HG02870 (cell line): ENCODE results near the gene NT5C1A.

Experiments used
- ATAC-seq: cut with Tn5 transposase; IDR thresholded peaks from one replicate; pipeline ENCODE4 v1.9.1; 2021; ENCODE audit warnings: mild to moderate bottlenecking, moderate library complexity; ENCODE audit not compliant: unreplicated experiment

Gene NT5C1A

GRCh38 chr1:39613250-39613649 lies 58.7 kb downstream of the NT5C1A start:
- ATAC-seq = no peak

- ATAC-seq = no peak
These were observed 62.1 kb downstream of the NT5C1A start for GRCh38 chr1:39609618-39610331.
